Measurements from ENCODE around the gene MARK4.

DNA sequence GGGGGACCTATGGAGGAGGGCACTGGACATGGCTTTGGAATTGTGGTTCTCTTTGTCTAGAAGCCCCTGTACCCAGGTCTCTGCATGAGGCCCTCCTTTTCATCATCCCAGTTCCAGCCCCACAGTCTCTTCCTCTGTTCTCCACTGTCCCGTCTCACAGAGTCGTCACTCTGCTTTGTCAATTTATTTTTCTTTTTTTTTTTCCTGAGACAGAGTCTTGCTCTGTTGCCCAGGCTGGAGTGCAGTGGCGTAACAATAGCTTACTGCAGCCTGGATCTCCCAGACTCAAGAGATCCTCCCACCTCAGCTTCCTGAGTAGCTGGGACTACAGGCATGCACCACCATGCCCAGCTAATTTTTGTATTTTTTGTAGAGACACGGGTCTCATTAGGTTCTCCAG is 5.2 kb upstream of the MARK4 start:
- TF ChIP-seq, protein P1, sequence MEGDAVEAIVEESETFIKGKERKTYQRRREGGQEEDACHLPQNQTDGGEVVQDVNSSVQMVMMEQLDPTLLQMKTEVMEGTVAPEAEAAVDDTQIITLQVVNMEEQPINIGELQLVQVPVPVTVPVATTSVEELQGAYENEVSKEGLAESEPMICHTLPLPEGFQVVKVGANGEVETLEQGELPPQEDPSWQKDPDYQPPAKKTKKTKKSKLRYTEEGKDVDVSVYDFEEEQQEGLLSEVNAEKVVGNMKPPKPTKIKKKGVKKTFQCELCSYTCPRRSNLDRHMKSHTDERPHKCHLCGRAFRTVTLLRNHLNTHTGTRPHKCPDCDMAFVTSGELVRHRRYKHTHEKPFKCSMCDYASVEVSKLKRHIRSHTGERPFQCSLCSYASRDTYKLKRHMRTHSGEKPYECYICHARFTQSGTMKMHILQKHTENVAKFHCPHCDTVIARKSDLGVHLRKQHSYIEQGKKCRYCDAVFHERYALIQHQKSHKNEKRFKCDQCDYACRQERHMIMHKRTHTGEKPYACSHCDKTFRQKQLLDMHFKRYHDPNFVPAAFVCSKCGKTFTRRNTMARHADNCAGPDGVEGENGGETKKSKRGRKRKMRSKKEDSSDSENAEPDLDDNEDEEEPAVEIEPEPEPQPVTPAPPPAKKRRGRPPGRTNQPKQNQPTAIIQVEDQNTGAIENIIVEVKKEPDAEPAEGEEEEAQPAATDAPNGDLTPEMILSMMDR (conservative IDR thresholded peaks at IDR 0.05 in 1 of 2, IDR thresholded peaks at IDR 0.05 in 1 of 2; ENCODE audit: extremely low read depth in 1 of 2, insufficient read depth in 1 of 2, low read depth in 1 of 2, low read length in 2 of 2): no peak
- TF ChIP-seq EZH2 (IDR thresholded peaks at IDR 0.05; ENCODE audit: borderline replicate concordance, low read length): no peak
